Lower leg skin (tissue), 3 donors: ENCODE measurements around the gene PTCRA.

ENCODE experiments used
- CTCF ChIP-seq, 3 donors: fragments of 450-650 bp; IDR thresholded peaks; one replicate each; pipeline ENCODE4 v1.5.1; 2016; ENCODE audit warnings: antibody characterized with exemption in 3 of 3, mild to moderate bottlenecking in 3 of 3, moderate library complexity in 2 of 3
- POLR2A ChIP-seq, 2 donors: fragments of 450-650 bp; IDR thresholded peaks; one replicate each; pipeline ENCODE4 v1.6.1; 2016 to 2017; ENCODE audit warnings: antibody characterized with exemption in 2 of 2, mild to moderate bottlenecking in 1 of 2, moderate library complexity in 1 of 2

GRCh38 chr6:42938428-42938796 lies 22.6 kb downstream of the PTCRA start:
- no peak for TF ChIP-seq CTCF (IDR thresholded peaks at IDR 0.05)
- no peak for TF ChIP-seq POLR2A (IDR thresholded peaks at IDR 0.05)
